Right ventricle myocardium inferior (tissue), 1 donor: Measurements from ENCODE around the gene TSC2. TPM values are rescaled to one million over a fixed set of nuclear protein-coding genes. Genes with fewer than 3 reads are reported as not detected.

Source experiments
- microRNA-seq: library from miRNA; unstranded; fragments of <30 nt; microRNA quantifications from one replicate; pipeline ENCODE4 v1.2.0, GENCODE V29; 2020
- total RNA-seq: library from RNA; stranded (reverse); fragmentation: NEBNext Ultra II Directional; extraction: Animal tissue kit (Norgen Biotek cat#: 25700); gene quantifications from one replicate; pipeline ENCODE4 v1.2.1, GENCODE V29; 2021
- donor health status: DM: no; HTN: yes; CAD: no; lungs with severe emphysema.

TSC2 gene
- total RNA-seq, 1 donor from 2014 or later, result 62.8 TPM

Small RNAs within 50 kb of the gene (microRNA-seq; reads per million reads assigned to microRNA genes)
- gene MIR1225, result not detected
- gene MIR3180-5, result not detected
- gene MIR4516, result not detected
- gene MIR6511B1, result not detected

Other genes starting within 250 kb of the TSC2 start
- gene HAGH, start 221.2 kb upstream of the TSC2 start, total RNA-seq, result 171 TPM
- 28.3 TPM for gene FAHD1, start 220.8 kb upstream of the TSC2 start, total RNA-seq
- not detected for gene MEIOB, start 175.8 kb upstream of the TSC2 start, total RNA-seq
- not detected for gene HS3ST6, start 129.6 kb upstream of the TSC2 start, total RNA-seq
- 25.3 TPM for gene MSRB1, start 104.8 kb upstream of the TSC2 start, total RNA-seq
- gene RPL3L, start 93.3 kb upstream of the TSC2 start, total RNA-seq, result 271 TPM
- gene NDUFB10, start 88.4 kb upstream of the TSC2 start, total RNA-seq, result 737 TPM
- gene RPS2, start 83.2 kb upstream of the TSC2 start, total RNA-seq, result 907 TPM
- not detected for gene RNF151, start 81.1 kb upstream of the TSC2 start, total RNA-seq
- 24.9 TPM for gene TBL3, start 75.9 kb upstream of the TSC2 start, total RNA-seq
- gene NOXO1, start 66.5 kb upstream of the TSC2 start, total RNA-seq, result 0.22 TPM
- gene GFER, start 63.8 kb upstream of the TSC2 start, total RNA-seq, result 25.8 TPM
- 0.62 TPM for gene SYNGR3, start 58.0 kb upstream of the TSC2 start, total RNA-seq
- 18.5 TPM for gene ZNF598, start 38.2 kb upstream of the TSC2 start, total RNA-seq
- not detected for gene NPW, start 28.2 kb upstream of the TSC2 start, total RNA-seq
- 292 TPM for gene NHERF2, start 21.1 kb upstream of the TSC2 start, total RNA-seq
- 23.3 TPM for gene NTHL1, start 151 bp upstream of the TSC2 start, total RNA-seq
- 85.8 TPM for gene PKD1, start 87.9 kb downstream of the TSC2 start, total RNA-seq
- gene RAB26, start 100.6 kb downstream of the TSC2 start, total RNA-seq, result 0.87 TPM
- gene TRAF7, start 107.8 kb downstream of the TSC2 start, total RNA-seq, result 27.3 TPM
- gene CASKIN1, start 148.6 kb downstream of the TSC2 start, total RNA-seq, result 5.8 TPM
- gene MLST8, start 157.5 kb downstream of the TSC2 start, total RNA-seq, result 25.3 TPM
- gene BRICD5, start 162.9 kb downstream of the TSC2 start, total RNA-seq, result 13.2 TPM
- 35.1 TPM for gene PGP, start 166.9 kb downstream of the TSC2 start, total RNA-seq
- gene E4F1, start 175.6 kb downstream of the TSC2 start, total RNA-seq, result 14.1 TPM
- 0.49 TPM for gene DNASE1L2, start 188.5 kb downstream of the TSC2 start, total RNA-seq
- gene ECI1, start 203.6 kb downstream of the TSC2 start, total RNA-seq, result 205 TPM
- 105 TPM for gene RNPS1, start 220.1 kb downstream of the TSC2 start, total RNA-seq